GM12878 (cell line): ENCODE measurements around the gene SPINT2. TPM values are rescaled to one million over a fixed set of nuclear protein-coding genes. Genes with fewer than 3 reads are reported as not detected.
A peak's percentile ranks its signal among the peaks of the same experiment; 100 is the strongest.

Experiments used
- ATAC-seq: fragments of 200-7000 bp; cut with Tn5 transposase; 3 replicates; pipeline ENCODE4 v1.9.1; 2020; ENCODE audit warnings: mild to moderate bottlenecking, moderate library complexity
- BruUV-seq: library from RNA; stranded (reverse); fragments of 400-500 nt; replicated peaks from 2 replicates; lab custom pipeline; 2021; lab: Mats Ljungman, UMichigan
- CTCF ChIA-PET: fragments of 300-600 bp; sonication (Branson Sonifier 250); formaldehyde crosslinking; extraction: SDS; loops from one replicate; lab custom pipeline; 2021; ENCODE audit warnings: inconsistent platforms; lab: Yijun Ruan, JAX
- POLR2A ChIA-PET: fragments of 350-600 bp; formaldehyde crosslinking; extraction: SDS; loops from one replicate; lab custom pipeline; 2021; ENCODE audit warnings: inconsistent platforms; lab: Charles Lee
- RAD21 ChIA-PET: fragments of 300-600 bp; sonication (Branson Sonifier 250); formaldehyde crosslinking; loops from one replicate; lab custom pipeline; 2023; ENCODE audit warnings: antibody characterized with exemption; ENCODE audit not compliant: unreplicated experiment; lab: Charles Lee
- SMC1A ChIA-PET: fragments of 300-600 bp; sonication (Branson Sonifier 250); formaldehyde crosslinking; loops from one replicate; lab custom pipeline; 2023; ENCODE audit not compliant: unreplicated experiment, uncharacterized antibody; lab: Charles Lee
- DNase-seq: peaks from one replicate; pipeline ENCODE4 v3.0.0-alpha.2; 2011; ENCODE audit warnings: low read depth, low spot score
- FAIRE-seq: peaks from 3 replicates; lab custom pipeline; 2011; peaks lifted over from hg19 to GRCh38; lab: Jason Lieb, UNC
- H2AFZ ChIP-seq: 2 replicates; pipeline ENCODE4 v1.6.0; 2011; ENCODE audit warnings: low read depth, low read length, control low read depth; ENCODE audit not compliant: control insufficient read depth
- H3K27ac ChIP-seq: 2 replicates; pipeline ENCODE4 v1.5.1; 2011; ENCODE audit warnings: control low read depth; ENCODE audit not compliant: control insufficient read depth, insufficient read depth
- H3K27me3 ChIP-seq, 2 experiments: replicated peaks in 1 of 2; 2 replicates each; pipeline versions ENCODE4 v1.6.0 to v1.6.1; 2011; ENCODE audit warnings: low read length in 1 of 2; ENCODE audit not compliant: control insufficient read depth in 2 of 2, insufficient read depth in 2 of 2
- H3K36me3 ChIP-seq, 2 experiments: 2 replicates each; pipeline ENCODE4 v1.5.1; 2011; ENCODE audit warnings: low read length in 1 of 2; ENCODE audit not compliant: control insufficient read depth in 2 of 2, insufficient read depth in 2 of 2
- H3K4me1 ChIP-seq: 2 replicates; pipeline ENCODE4 v1.6.1; 2011; ENCODE audit warnings: mild to moderate bottlenecking, low read length, moderate library complexity, mixed read lengths; ENCODE audit not compliant: control insufficient read depth, insufficient read depth
- H3K4me2 ChIP-seq: 2 replicates; pipeline ENCODE4 v1.6.0; 2011; ENCODE audit warnings: control low read depth; ENCODE audit not compliant: control insufficient read depth, insufficient read depth
- H3K4me3 ChIP-seq: fragments of 200-600 bp; sonication (generic); 2 replicates; pipeline ENCODE4 v1.5.1; 2016
- H3K79me2 ChIP-seq: 2 replicates; pipeline ENCODE4 v1.6.0; 2011; ENCODE audit warnings: low read length; ENCODE audit not compliant: control insufficient read depth, insufficient read depth
- H3K9ac ChIP-seq: 2 replicates; pipeline ENCODE4 v1.8.0; 2011; ENCODE audit warnings: low read length, control low read depth, mixed read lengths; ENCODE audit not compliant: control insufficient read depth, insufficient read depth
- H3K9me3 ChIP-seq: replicated peaks from 3 replicates; pipeline ENCODE4 v1.5.1; 2011; ENCODE audit warnings: mild to moderate bottlenecking, low read length; ENCODE audit not compliant: control insufficient read depth, insufficient read depth
- H4K20me1 ChIP-seq: 2 replicates; pipeline ENCODE4 v1.6.0; 2011; ENCODE audit not compliant: control insufficient read depth, insufficient read depth
- CHD2 ChIP-seq: IDR thresholded peaks from 2 replicates; pipeline ENCODE4 v1.6.1; 2011; ENCODE audit warnings: low read depth, low read length, improper control_type of control experiment, borderline replicate concordance
- E2F4 ChIP-seq: IDR thresholded peaks from 2 replicates; pipeline ENCODE4 v1.6.1; 2012; ENCODE audit warnings: low read depth, low read length, improper control_type of control experiment
- EGR1 ChIP-seq, 2 experiments: IDR thresholded peaks; 1 replicate in 1 of 2; 2 replicates in 1 of 2; pipeline ENCODE4 v1.6.1; 2011 to 2012; ENCODE audit warnings: low read depth in 2 of 2, low read length in 2 of 2, borderline replicate concordance in 1 of 2, mild to moderate bottlenecking in 1 of 2, moderate library complexity in 1 of 2
- HDAC2 ChIP-seq: fragments of 200-600 bp; sonication (generic); IDR thresholded peaks from 2 replicates; pipeline ENCODE4 v1.6.1; 2017
- IRF5 ChIP-seq: fragments of 450-650 bp; IDR thresholded peaks from 2 replicates; pipeline ENCODE4 v1.6.1; 2017; ENCODE audit warnings: borderline replicate concordance
- RAD21 ChIP-seq: IDR thresholded peaks from 2 replicates; pipeline ENCODE4 v1.6.1; 2011; ENCODE audit warnings: mild to moderate bottlenecking, low read depth, low read length, moderate library complexity; ENCODE audit not compliant: insufficient read depth
- SIX5 ChIP-seq: IDR thresholded peaks from 2 replicates; pipeline ENCODE4 v1.6.1; 2011; ENCODE audit warnings: mild to moderate bottlenecking, low read depth, low read length, moderate library complexity; ENCODE audit not compliant: severe bottlenecking
- SMAD1 ChIP-seq: fragments of 450-650 bp; IDR thresholded peaks from 2 replicates; pipeline ENCODE4 v1.6.1; 2018; ENCODE audit warnings: mild to moderate bottlenecking, low read depth; ENCODE audit not compliant: partially characterized antibody
- SMC3 ChIP-seq: IDR thresholded peaks from 2 replicates; pipeline ENCODE4 v1.6.1; 2011; ENCODE audit warnings: low read length, improper control_type of control experiment, borderline replicate concordance
- SP1 ChIP-seq: IDR thresholded peaks from one replicate; pipeline ENCODE4 v1.6.1; 2011; ENCODE audit warnings: low read depth, low read length
- STAT3 ChIP-seq: IDR thresholded peaks from 2 replicates; pipeline ENCODE4 v1.6.1; 2011; ENCODE audit warnings: low read depth, low read length, improper control_type of control experiment
- ZNF24 ChIP-seq: fragments of 450-650 bp; IDR thresholded peaks from 2 replicates; pipeline ENCODE4 v1.6.1; 2017; ENCODE audit warnings: antibody characterized with exemption, mild to moderate bottlenecking
- ZNF592 ChIP-seq: fragments of 450-650 bp; IDR thresholded peaks from 2 replicates; pipeline ENCODE4 v1.6.1; 2017; ENCODE audit warnings: mild to moderate bottlenecking, moderate library complexity
- WGBS: methylation state at CpG from one replicate; pipeline ENCODE4 v1.1.6; 2016; ENCODE audit warnings: low lambda C conversion rate; ENCODE audit not compliant: insufficient replicate concordance, insufficient coverage; ENCODE audit errors: missing lambda C conversion rate; 5-methylcytosine and 5-hydroxymethylcytosine counted together
- in situ Hi-C: fragments of 300-500 bp; cut with MboI; formaldehyde crosslinking; loops from 9 replicates; pipeline ENCODE4 v1.14.3; 2018; ENCODE audit warnings: mixed read lengths
- intact Hi-C: fragments of 100-400 bp; cut with micrococcal nuclease; formaldehyde crosslinking; loops from one replicate; pipeline ENCODE4 v1.14.2; 2022; ENCODE audit not compliant: unreplicated experiment
- polyA plus RNA-seq, 11 experiments: library from polyadenylated mRNA; depleted of rRNA in 4 of 11; unstranded in 6 of 11; stranded (reverse) in 5 of 11; fragments of >200 nt; fragmentation: Nextera tagmentation in 4 of 11; fragmentation: Illumina TruSeq in 1 of 11; extraction: Ambion mirVana in 4 of 11; extraction: Trizol in 1 of 11; gene quantifications; 1 replicate in 1 of 11; 2 replicates in 10 of 11; pipeline versions ENCODE4 v1.2.1 to v1.2.3, GENCODE V29; 2011 to 2016; ENCODE audit warnings: inconsistent platforms in 2 of 11, missing spikeins in 2 of 11, low read depth in 1 of 11
- total RNA-seq, 4 experiments: library from RNA; depleted of rRNA in 3 of 4; stranded (reverse); fragments of >200 nt in 3 of 4; fragmentation: Illumina TruSeq in 1 of 4; extraction: Trizol in 1 of 4; gene quantifications; 2 replicates each; pipeline versions ENCODE4 v1.2.1 to v1.2.3, GENCODE V29; 2013 to 2021

SPINT2 gene
- total and polyA plus RNA-seq, 10 of the 15 experiments (the other 5 are each of a cell fraction or from before 2014, with no cell fraction given), result 0.15 to 26.5 (median 17.5) TPM

GRCh38 chr19:38335949-38336637, 71.7 kb downstream of the SPINT2 start (continued):
- no peak for TF ChIP-seq E2F4

- H3K4me2 ChIP-seq, result peak overlapping the region; percentile 95
- H3K4me3 ChIP-seq, result peak overlapping the region; percentile 79
- H3K27ac ChIP-seq, result peak overlapping the region; percentile 91
- FAIRE-seq, result peak; percentile 97
- peak; percentile 77 for ATAC-seq
- no peaks in the 10 kb centered on the region for H3K27me3 ChIP-seq
- no peaks in the 10 kb centered on the region for H3K79me2 ChIP-seq
- no peaks in the 10 kb centered on the region for H3K9me3 ChIP-seq
- ChIA-PET RAD21 (interaction anchor here (0.6 to 2.1 kb wide), 6 partner anchors 37 to 430 kb away, joined by 3 to 30 read pairs (median 6); partner anchors contain the start of genes FAM98C, PSMD8, SIPA1L3 and WDR87), CTCF (interaction anchor here (0.9 to 5.3 kb wide), 6 partner anchors 37 to 434 kb away, joined by 3 to 74 read pairs (median 6); partner anchors contain the start of gene PSMD8), POLR2A (interaction anchor here (3.1 kb wide), 1 partner anchor 38 kb away, joined by 26 read pairs; the partner anchor contains the start of gene PSMD8), SMC1A (interaction anchor here (0.7 to 3.3 kb wide), 6 partner anchors 37 to 429 kb away, joined by 3 to 21 read pairs (median 6); partner anchors contain the start of genes PSMD8 and SIPA1L3)
- no TSS peak for BruUV-seq
- H4K20me1 ChIP-seq, result no peaks in the 10 kb centered on the region
- WGBS, result 13% methylated on average over 33 of the region's 41 CpGs
- peak; percentile 88 for DNase-seq
- H2AFZ ChIP-seq, result peak overlapping the region; percentile 96
- intact Hi-C loops, result no loop called here
- in situ Hi-C loops, result loop anchor here (5.0 kb wide), 1 partner anchor 36 kb away; the partner anchor contains the start of gene PSMD8
- peaks cover 3% of the 10 kb centered on the region; the same call in 1 of the 2 replicates for H3K4me1 ChIP-seq
- no peaks in the 10 kb centered on the region for H3K36me3 ChIP-seq
- H3K9ac ChIP-seq, result peak overlapping the region; percentile 70
- TF ChIP-seq EGR1 (IDR thresholded peaks at IDR 0.05; ENCODE audit: borderline replicate concordance in 1 of 2, low read depth in 2 of 2, low read length in 2 of 2), result no peak; a peak in 1 of 3 replicates
- no peak for TF ChIP-seq CHD2
- no peak for TF ChIP-seq SP1
- TF ChIP-seq SMC3, result no peak
- no peak for TF ChIP-seq ZNF24
- no peak for TF ChIP-seq HDAC2
- TF ChIP-seq IRF5, result no peak
- TF ChIP-seq SIX5, result no peak
- TF ChIP-seq SMAD1, result no peak
- TF ChIP-seq STAT3, result no peak
- no peak for TF ChIP-seq RAD21
- no peak for TF ChIP-seq ZNF592
Measured at GRCh38 chr19:38336638-38337359, 72.4 kb downstream of the SPINT2 start.
